Endothelial cell (in vitro differentiated cells): ENCODE measurements around the gene KDM8. TPM values are rescaled to one million over a fixed set of nuclear protein-coding genes. Genes with fewer than 3 reads are reported as not detected.
A peak's percentile ranks its signal among the peaks of the same experiment; 100 is the strongest.

ENCODE experiments used
- DNase-seq: peaks from one replicate; pipeline ENCODE4 v3.0.0; 2021; ENCODE audit warnings: low spot score
- H3K27ac Mint-ChIP-seq: one replicate; pipeline ENCODE4 v1.8.0; 2021; ENCODE audit warnings: mixed read lengths, inconsistent platforms; ENCODE audit not compliant: unreplicated experiment
- H3K27me3 Mint-ChIP-seq: one replicate; pipeline ENCODE4 v1.8.0; 2021; ENCODE audit warnings: mild to moderate bottlenecking, moderate library complexity, mixed read lengths, inconsistent platforms; ENCODE audit not compliant: unreplicated experiment
- H3K36me3 Mint-ChIP-seq: one replicate; pipeline ENCODE4 v1.8.0; 2021; ENCODE audit warnings: mild to moderate bottlenecking, low read depth, mixed read lengths, inconsistent platforms; ENCODE audit not compliant: unreplicated experiment
- H3K4me1 Mint-ChIP-seq: one replicate; pipeline ENCODE4 v1.8.0; 2021; ENCODE audit warnings: mild to moderate bottlenecking, mixed read lengths, inconsistent platforms; ENCODE audit not compliant: unreplicated experiment
- H3K4me3 Mint-ChIP-seq: one replicate; pipeline ENCODE4 v1.8.0; 2021; ENCODE audit warnings: mild to moderate bottlenecking, mixed read lengths, inconsistent platforms; ENCODE audit not compliant: unreplicated experiment
- H3K9me3 Mint-ChIP-seq: one replicate; pipeline ENCODE4 v1.8.0; 2021; ENCODE audit warnings: mixed read lengths, inconsistent platforms; ENCODE audit not compliant: unreplicated experiment
- CTCF ChIP-seq: fragments of 200-600 bp; sonication (generic); IDR thresholded peaks from one replicate; pipeline ENCODE4 v1.5.0; 2021; ENCODE audit warnings: antibody characterized with exemption; ENCODE audit not compliant: unreplicated experiment
- total RNA-seq: library from RNA; stranded (reverse); fragmentation: NEBNext Ultra II Directional; extraction: Animal tissue kit (Norgen Biotek cat#: 25700); gene quantifications from one replicate; pipeline ENCODE4 v1.2.1, GENCODE V29; 2021; ENCODE audit not compliant: unreplicated experiment

The KDM8 gene
- total RNA-seq, 1 donor from 2014 or later, result 5.7 TPM

GRCh38 chr16:27181019-27181790 is 22.1 kb upstream of the KDM8 start:
- H3K4me3 Mint-ChIP-seq, result no peak overlapping the region

DNA sequence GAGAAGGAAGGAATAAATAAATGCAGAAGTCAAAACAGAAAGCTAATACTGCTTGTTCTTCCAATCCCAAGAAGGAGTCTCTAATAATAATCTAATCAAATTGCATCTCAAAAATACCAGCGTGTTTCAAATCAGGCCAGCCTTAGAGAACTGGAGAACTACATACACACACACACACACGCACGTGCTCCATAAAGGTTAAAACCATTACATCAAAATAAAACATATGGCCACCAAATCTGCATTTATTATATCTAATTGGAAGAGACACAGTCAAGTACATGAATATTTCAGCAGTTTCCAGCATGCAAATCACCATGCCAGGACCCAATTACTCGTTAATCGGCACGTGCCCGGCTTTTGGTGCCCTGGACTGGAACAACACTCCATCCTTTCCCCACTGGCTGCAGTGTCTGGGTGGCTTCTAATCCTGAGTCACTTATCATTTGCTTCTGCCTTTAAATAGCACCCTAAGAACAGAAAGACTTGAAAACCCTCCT is 20.4 kb upstream of the KDM8 start:
- no peak overlapping the region for H3K27ac Mint-ChIP-seq
- no peak for TF ChIP-seq CTCF
- H3K4me3 Mint-ChIP-seq, result no peak overlapping the region
- no peaks in the 10 kb centered on the region for H3K36me3 Mint-ChIP-seq
- H3K27me3 Mint-ChIP-seq, result peaks cover 4% of the 10 kb centered on the region
- H3K4me1 Mint-ChIP-seq, result peaks cover 12% of the 10 kb centered on the region
- no peaks in the 10 kb centered on the region for H3K9me3 Mint-ChIP-seq
- no peak for DNase-seq

More at GRCh38 chr16:27181019-27181790, 22.1 kb upstream of the KDM8 start:
- peaks cover 4% of the 10 kb centered on the region for H3K27me3 Mint-ChIP-seq
- no peak overlapping the region for H3K27ac Mint-ChIP-seq
- H3K9me3 Mint-ChIP-seq, result no peaks in the 10 kb centered on the region
- no peak for DNase-seq
- no peak for TF ChIP-seq CTCF
- H3K4me1 Mint-ChIP-seq, result peaks cover 12% of the 10 kb centered on the region
- H3K36me3 Mint-ChIP-seq, result no peaks in the 10 kb centered on the region

DNA sequence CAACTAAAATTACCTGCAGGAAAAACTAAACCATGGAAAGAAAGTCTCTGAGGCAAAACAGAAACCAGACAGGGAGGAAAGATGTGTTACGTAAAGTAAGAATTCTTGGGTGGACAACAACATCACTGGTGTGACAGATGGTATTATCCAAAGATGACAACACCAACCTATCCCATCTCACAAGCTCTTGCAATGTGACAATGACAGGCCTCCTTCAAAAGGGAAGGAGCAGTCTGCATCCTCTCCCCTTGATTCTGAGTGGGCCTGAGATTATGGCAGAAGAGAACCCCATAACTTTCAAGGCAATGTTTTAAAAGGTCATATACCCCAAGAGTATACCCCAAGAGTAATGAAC is 17.6 kb upstream of the KDM8 start:
- Mint-ChIP-seq H3K4me1 (no peaks in the 10 kb centered on the region), H3K36me3 (no peaks in the 10 kb centered on the region), H3K27ac (no peak overlapping the region), H3K9me3 (no peaks in the 10 kb centered on the region), H3K4me3 (no peak overlapping the region), H3K27me3 (no peaks in the 10 kb centered on the region)
- TF ChIP-seq CTCF, result no peak
- DNase-seq, result no peak

GRCh38 chr16:27188633-27189032 is 14.7 kb upstream of the KDM8 start:
- Mint-ChIP-seq H3K36me3 (no peaks in the 10 kb centered on the region), H3K27ac (no peak overlapping the region), H3K4me1 (no peaks in the 10 kb centered on the region), H3K27me3 (no peaks in the 10 kb centered on the region), H3K9me3 (no peaks in the 10 kb centered on the region), H3K4me3 (peak overlapping the region; percentile 18)
- no peak for TF ChIP-seq CTCF
- DNase-seq, result no peak

DNA sequence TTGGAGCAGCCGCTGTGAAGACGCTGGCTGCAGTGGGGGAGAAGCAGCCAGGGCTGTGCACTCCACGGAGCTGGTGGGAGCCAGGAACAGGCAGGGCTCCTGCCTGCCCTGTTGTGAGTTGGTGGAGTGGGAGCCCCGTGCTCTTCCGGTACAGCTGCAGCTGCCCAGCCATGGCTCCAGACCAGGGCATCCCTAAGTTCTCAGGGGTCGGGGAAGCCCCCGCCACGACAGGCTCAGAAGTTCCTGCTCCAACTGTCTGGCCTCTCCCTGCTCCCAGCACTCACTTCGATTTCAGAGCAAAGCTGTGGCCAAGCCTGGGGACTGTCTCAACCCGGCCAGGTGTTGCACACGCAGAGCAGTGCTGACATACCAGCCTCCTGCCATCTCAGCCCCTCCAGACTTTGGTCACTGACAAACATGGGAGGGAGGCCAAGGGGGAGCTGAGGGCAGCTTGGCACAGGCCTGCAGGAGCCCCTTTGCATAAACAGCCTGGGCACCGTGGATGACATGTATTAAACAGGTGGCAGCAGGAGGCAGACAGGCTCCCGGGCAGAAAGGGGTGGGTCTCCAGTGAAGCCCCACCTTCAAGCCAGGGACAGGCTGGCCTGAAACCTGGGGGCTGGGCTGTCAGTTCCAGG is 13.9 kb upstream of the KDM8 start:
- H3K36me3 Mint-ChIP-seq, result no peaks in the 10 kb centered on the region
- no peaks in the 10 kb centered on the region for H3K9me3 Mint-ChIP-seq
- no peak overlapping the region for H3K4me3 Mint-ChIP-seq
- H3K4me1 Mint-ChIP-seq, result no peaks in the 10 kb centered on the region
- no peaks in the 10 kb centered on the region for H3K27me3 Mint-ChIP-seq
- no peak for DNase-seq
- no peak for TF ChIP-seq CTCF
- H3K27ac Mint-ChIP-seq, result no peak overlapping the region
